GM10248 (cell line): ENCODE measurements around the gene UBQLN4.

Experiments
- CTCF ChIA-PET: fragments of 300-600 bp; sonication (Branson Sonifier 250); formaldehyde crosslinking; extraction: SDS; loops from one replicate; lab custom pipeline; 2021; ENCODE audit warnings: antibody characterized with exemption; lab: Yijun Ruan, JAX
- POLR2A ChIA-PET: fragments of 350-650 bp; sonication (Branson Sonifier 250); formaldehyde crosslinking; extraction: SDS; loops from one replicate; lab custom pipeline; 2020; ENCODE audit warnings: antibody characterized with exemption; lab: Yijun Ruan, JAX
- DNase-seq: peaks from one replicate; pipeline ENCODE4 v3.0.0; 2012; ENCODE audit errors: extremely low spot score
- CTCF ChIP-seq: IDR thresholded peaks from 2 replicates; pipeline ENCODE4 v1.5.1; 2012; ENCODE audit warnings: mild to moderate bottlenecking, low read depth; ENCODE audit errors: extremely low read depth, missing control alignments, control extremely low read depth

The UBQLN4 gene

GRCh38 chr1:156077430-156077760, 23.8 kb upstream of the UBQLN4 start:
- ChIA-PET CTCF (interaction anchor here (2.1 kb wide), 1 partner anchor 11 kb away, joined by 10 read pairs; no protein-coding TSS in a partner anchor), POLR2A (no interaction called here)
- no peak for TF ChIP-seq CTCF
- DNase-seq = no peak

- peak; percentile 83 for DNase-seq
- ChIA-PET CTCF (interaction anchor here (2.1 to 2.5 kb wide), 2 partner anchors 11 to 20 kb away, joined by 12 to 23 read pairs; no protein-coding TSS in a partner anchor), POLR2A (no interaction called here)
- TF ChIP-seq CTCF = no peak
These were observed 23.2 kb upstream of the UBQLN4 start for GRCh38 chr1:156076609-156077429.

- POLR2A ChIA-PET = interaction anchor here (0.6 kb wide), 1 partner anchor 196 kb away, joined by 3 read pairs; no protein-coding TSS in a partner anchor
- no peak for DNase-seq
- no peak for TF ChIP-seq CTCF
- CTCF ChIA-PET = interaction anchor here (0.8 to 2.5 kb wide), 7 partner anchors 9 to 149 kb away, joined by 3 to 23 read pairs (median 5); no protein-coding TSS in a partner anchor
These were observed 22.2 kb upstream of the UBQLN4 start for GRCh38 chr1:156075775-156076204.

GRCh38 chr1:156075162-156075561, 21.6 kb upstream of the UBQLN4 start:
- TF ChIP-seq CTCF = no peak
- ChIA-PET CTCF (interaction anchor here (0.8 to 2.5 kb wide), 7 partner anchors 9 to 150 kb away, joined by 3 to 23 read pairs (median 5); no protein-coding TSS in a partner anchor), POLR2A (no interaction called here)
- DNase-seq = no peak

- DNase-seq = no peak
- no peak for TF ChIP-seq CTCF
- POLR2A ChIA-PET = no interaction called here
- CTCF ChIA-PET = interaction anchor here (1.2 to 2.5 kb wide), 6 partner anchors 9 to 150 kb away, joined by 3 to 23 read pairs (median 5); no protein-coding TSS in a partner anchor
These were observed 21.1 kb upstream of the UBQLN4 start for GRCh38 chr1:156074661-156075060.

GRCh38 chr1:156073740-156074139, 20.1 kb upstream of the UBQLN4 start:
- DNase-seq = no peak
- ChIA-PET CTCF (interaction anchor here (1.0 to 1.2 kb wide), 3 partner anchors 9 to 245 kb away, joined by 3 read pairs; no protein-coding TSS in a partner anchor), POLR2A (no interaction called here)

More at GRCh38 chr1:156073740-156074139, 20.1 kb upstream of the UBQLN4 start:
- TF ChIP-seq CTCF = no peak
